Fibroblast of mammary gland (primary cell): ENCODE measurements around the gene WNT4.

Experiments used
- DNase-seq: peaks from one replicate; pipeline ENCODE4 v3.0.0-alpha.2; 2010; ENCODE audit warnings: low read depth
- H3K4me3 ChIP-seq: 2 replicates; pipeline ENCODE4 v1.5.1; 2011; ENCODE audit warnings: low read depth, mild to moderate bottlenecking, low read length, moderate library complexity; ENCODE audit not compliant: control insufficient read depth
- TF ChIP-seq, protein P1 (sequence below): conservative IDR thresholded peaks from 2 replicates; pipeline ENCODE4 v1.5.1; 2011; ENCODE audit warnings: low read depth, low read length, inconsistent platforms; ENCODE audit not compliant: control insufficient read depth, insufficient read depth

The WNT4 gene

DNA sequence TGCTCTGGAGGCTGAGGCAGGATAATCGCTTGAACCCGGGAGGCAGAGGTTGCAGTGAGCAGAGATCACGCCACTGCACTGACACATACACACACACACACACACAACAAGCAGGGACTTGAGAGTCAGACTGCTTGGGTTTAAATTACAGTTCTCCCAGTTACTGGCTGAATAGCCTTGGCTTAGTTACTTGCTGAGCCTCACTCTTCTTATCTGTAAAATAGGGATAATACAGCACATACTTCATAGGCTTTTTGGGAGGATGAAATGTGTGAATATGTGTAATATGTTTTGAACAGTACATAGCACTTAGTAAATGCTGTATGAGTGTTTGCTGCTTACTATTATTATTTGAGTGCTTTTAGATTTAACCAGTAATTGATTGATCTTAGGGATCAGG lies 66.6 kb downstream of the WNT4 start:
- no peak for DNase-seq
- no peak overlapping the region for H3K4me3 ChIP-seq
- TF ChIP-seq, protein P1, sequence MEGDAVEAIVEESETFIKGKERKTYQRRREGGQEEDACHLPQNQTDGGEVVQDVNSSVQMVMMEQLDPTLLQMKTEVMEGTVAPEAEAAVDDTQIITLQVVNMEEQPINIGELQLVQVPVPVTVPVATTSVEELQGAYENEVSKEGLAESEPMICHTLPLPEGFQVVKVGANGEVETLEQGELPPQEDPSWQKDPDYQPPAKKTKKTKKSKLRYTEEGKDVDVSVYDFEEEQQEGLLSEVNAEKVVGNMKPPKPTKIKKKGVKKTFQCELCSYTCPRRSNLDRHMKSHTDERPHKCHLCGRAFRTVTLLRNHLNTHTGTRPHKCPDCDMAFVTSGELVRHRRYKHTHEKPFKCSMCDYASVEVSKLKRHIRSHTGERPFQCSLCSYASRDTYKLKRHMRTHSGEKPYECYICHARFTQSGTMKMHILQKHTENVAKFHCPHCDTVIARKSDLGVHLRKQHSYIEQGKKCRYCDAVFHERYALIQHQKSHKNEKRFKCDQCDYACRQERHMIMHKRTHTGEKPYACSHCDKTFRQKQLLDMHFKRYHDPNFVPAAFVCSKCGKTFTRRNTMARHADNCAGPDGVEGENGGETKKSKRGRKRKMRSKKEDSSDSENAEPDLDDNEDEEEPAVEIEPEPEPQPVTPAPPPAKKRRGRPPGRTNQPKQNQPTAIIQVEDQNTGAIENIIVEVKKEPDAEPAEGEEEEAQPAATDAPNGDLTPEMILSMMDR, result no peak

DNA sequence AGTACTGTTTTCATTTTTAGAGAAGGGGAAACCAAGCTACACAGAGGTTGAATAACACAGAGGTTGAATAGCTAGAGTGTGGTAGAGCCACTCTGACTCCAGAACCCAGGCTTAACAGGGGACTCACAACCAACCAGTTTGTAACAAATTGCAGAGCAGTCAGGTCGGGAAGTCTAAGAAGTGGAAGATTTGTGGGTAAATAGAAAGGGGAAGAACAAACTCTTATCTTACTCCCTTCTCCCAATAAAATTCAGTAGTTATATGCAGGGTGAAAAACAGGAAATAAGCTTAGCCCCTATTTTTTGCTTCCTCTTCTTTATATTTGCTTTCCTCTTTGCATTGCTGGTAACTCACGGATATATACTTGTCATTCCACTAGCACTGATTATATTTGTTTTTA lies 67.2 kb downstream of the WNT4 start:
- TF ChIP-seq, protein P1, result no peak
- H3K4me3 ChIP-seq, result no peak overlapping the region
- DNase-seq, result no peak

DNA sequence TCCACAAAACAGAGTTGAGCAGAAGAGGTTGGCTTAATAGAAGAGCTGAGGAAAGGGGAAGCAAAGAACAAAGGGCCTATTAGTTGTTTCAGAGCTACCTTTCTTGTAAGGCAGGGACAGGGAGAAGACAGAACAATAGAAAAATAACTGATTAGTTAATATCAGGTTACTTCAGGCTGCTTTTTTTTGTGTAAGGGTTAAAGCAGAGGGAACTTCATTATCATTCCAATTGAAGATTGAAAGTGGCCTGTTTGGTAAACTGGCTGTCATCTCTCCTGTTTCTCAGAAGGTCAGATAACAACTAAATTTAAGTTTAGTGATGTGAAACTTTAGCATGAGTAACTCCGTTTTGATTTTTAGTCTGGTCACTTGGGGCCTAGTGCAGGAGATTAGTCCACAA lies 68.1 kb downstream of the WNT4 start:
- DNase-seq, result no peak
- H3K4me3 ChIP-seq, result no peak overlapping the region
- TF ChIP-seq, protein P1, result no peak

DNA sequence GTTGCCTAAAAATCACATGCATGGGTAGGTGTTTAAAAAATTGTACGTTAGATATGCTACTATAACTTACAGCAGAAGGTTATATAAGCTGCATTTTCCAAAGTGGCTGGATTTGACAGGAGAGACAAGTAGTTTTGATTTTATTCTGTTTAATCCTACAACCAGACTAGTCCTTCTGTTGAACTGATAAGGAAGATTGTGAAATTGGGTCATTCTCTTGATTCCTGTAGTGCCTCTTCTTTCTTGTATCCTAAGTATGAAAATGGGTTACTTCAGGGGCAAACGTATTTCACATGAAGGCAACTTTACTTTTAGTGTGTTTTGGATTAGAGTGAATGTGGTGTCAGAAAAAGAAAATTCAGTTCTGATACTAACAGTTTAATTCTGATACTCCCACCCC lies 71.4 kb downstream of the WNT4 start:
- TF ChIP-seq, protein P1, result no peak
- no peak overlapping the region for H3K4me3 ChIP-seq
- no peak for DNase-seq
